Epithelial cell of esophagus (primary cell): ENCODE results near the gene KLHL40.

Source experiments
- DNase-seq: peaks from one replicate; pipeline ENCODE4 v3.0.0; 2010; ENCODE audit warnings: low read depth
- H3K4me3 ChIP-seq: 2 replicates; pipeline ENCODE4 v1.5.1; 2011; ENCODE audit warnings: mild to moderate bottlenecking, low read length, control low read depth
- TF ChIP-seq, protein P1 (sequence below): IDR thresholded peaks from 2 replicates; pipeline ENCODE4 v1.5.1; 2011; ENCODE audit warnings: low read depth, mild to moderate bottlenecking, low read length, control low read depth, inconsistent platforms; ENCODE audit not compliant: insufficient read depth; ENCODE audit errors: missing control alignments

The KLHL40 gene

GRCh38 chr3:42666577-42666998 is 18.7 kb upstream of the KLHL40 start:
- TF ChIP-seq, protein P1, sequence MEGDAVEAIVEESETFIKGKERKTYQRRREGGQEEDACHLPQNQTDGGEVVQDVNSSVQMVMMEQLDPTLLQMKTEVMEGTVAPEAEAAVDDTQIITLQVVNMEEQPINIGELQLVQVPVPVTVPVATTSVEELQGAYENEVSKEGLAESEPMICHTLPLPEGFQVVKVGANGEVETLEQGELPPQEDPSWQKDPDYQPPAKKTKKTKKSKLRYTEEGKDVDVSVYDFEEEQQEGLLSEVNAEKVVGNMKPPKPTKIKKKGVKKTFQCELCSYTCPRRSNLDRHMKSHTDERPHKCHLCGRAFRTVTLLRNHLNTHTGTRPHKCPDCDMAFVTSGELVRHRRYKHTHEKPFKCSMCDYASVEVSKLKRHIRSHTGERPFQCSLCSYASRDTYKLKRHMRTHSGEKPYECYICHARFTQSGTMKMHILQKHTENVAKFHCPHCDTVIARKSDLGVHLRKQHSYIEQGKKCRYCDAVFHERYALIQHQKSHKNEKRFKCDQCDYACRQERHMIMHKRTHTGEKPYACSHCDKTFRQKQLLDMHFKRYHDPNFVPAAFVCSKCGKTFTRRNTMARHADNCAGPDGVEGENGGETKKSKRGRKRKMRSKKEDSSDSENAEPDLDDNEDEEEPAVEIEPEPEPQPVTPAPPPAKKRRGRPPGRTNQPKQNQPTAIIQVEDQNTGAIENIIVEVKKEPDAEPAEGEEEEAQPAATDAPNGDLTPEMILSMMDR = no peak
- no peak overlapping the region for H3K4me3 ChIP-seq
- no peak for DNase-seq

DNA sequence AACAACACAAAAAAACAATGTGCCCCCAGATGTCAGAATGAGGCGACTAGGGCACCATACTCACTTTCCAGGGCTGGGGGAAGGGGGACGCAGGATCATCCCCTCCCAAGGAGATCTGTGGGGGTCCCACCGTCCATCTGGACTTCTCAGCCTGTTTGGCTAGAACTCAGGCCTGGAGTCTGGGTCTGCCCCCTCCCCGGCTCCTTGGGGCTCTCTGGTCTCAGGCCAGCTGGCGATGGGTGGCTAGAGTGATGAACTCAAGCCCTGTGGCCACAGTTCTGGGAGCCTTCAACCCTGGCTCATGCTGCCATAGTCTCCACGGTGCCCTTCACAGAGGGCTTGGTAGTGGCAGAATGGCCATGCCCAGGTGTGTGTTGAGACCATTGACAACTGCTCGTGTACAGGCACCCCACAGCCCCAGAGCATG is 18.2 kb upstream of the KLHL40 start:
- TF ChIP-seq, protein P1 = no peak
- no peak overlapping the region for H3K4me3 ChIP-seq
- no peak for DNase-seq

DNA sequence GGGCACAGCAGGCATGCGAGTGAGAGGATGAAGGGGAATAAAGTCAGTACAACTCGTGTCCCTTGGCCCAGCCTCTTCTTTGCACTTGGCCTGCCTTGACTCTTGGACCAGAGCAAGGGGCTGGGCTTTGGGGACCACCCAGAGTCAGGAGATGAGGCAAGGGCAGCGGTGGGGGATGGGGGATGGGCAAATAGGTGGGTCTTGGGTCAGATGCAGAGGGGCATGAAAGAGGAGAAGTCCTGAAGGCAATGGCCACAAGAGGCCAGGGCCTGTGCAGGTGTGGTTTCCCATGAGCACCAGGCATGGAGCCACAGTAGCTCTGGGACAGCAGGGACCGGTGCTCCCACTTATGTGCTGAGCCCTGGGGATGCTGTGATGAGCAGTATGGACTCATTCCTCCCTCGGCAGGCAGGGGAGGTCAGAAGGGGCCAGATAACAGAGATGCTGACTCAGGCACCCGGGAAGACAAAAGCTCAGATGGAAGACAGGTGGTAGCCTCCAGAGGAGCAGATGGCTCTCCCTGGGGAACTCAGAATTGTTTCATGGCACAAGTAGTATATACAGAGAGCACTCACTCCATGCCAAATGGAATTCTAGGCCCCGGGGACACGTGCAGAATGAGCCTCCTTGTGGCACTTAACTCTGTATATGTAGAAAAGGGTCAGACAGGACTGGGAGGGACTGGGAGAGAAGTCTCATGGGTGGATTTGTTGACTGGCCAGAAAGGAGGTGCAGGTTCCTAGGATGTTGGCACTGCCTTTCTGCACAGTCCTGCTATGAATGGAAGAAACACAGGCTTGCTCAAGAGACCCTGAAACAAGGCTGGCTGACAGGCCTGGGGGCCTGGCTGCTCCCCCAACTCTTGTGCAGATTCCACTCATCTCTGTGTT is 17.6 kb upstream of the KLHL40 start:
- TF ChIP-seq, protein P1 = no peak
- H3K4me3 ChIP-seq = no peak overlapping the region
- no peak for DNase-seq

DNA sequence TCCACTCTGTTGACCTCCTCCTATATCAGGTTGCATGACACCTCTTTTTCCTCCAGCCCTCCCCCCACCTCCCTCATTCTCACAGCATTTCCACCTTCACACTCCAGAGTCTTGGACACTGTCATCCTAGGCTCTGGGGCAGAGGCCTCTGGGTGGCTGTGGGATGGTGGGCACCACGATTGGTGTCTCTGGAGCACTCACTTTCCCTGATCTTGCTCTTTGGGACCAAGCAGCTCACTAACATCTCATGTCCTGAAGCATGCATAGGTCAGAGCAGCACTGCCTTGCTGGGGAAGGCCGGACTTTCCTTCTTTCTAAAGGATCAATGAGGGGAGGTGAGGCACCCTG is 16.9 kb upstream of the KLHL40 start:
- no peak for DNase-seq
- H3K4me3 ChIP-seq = no peak overlapping the region

DNA sequence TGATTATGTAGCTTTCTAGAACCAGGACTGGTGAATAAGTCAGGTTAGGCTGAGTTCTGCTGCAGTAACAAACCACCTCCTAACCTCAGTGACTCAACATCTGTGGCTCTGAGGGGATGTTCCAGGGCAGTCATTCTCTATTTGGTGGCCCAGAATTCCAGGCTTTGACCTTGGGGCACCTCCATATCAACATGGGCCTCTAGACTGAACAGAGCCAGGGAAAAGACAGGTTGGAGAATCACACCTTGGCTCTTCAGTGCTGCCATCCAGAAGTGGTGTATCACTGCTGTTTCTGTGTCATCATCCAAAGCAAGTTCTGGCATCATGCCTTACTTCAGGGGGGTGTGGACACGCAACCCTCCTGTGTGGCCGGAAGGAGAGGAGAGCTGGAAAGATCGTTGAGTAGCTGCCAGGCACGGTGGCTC is 16.5 kb upstream of the KLHL40 start:
- TF ChIP-seq, protein P1 = no peak
- no peak overlapping the region for H3K4me3 ChIP-seq
- DNase-seq = peak; percentile 65

More for the DNA sequence above, 16.9 kb upstream of the KLHL40 start:
- TF ChIP-seq, protein P1 = no peak

DNA sequence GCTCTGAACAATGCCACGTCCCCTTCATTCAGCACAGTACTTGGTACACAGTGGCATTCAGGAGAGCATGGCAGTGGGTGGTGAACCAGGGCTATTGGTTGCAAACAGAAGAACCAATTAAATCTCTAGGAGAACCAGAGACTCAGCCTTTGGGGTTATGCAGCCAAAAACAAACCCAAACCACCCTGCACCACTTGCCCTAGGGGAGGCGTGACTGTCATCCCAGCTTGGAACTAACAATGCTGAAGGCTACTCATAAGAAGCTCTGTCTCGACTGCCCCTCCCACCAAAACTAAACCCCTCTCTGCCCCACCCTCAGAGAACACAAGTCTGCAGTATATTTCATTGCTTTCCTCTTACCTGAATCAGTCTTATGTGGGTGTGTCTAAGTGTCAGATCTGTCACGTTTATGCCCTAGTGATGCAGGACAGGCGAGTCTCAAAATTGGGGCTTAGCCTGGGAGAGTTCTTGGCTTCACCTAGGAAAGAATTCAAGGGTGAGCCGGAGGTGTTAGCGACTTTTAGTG is 15.2 kb upstream of the KLHL40 start:
- TF ChIP-seq, protein P1 = no peak
- no peak overlapping the region for H3K4me3 ChIP-seq
- peak; percentile 15 for DNase-seq
